GM13977 (cell line): ENCODE results near the gene SH3PXD2A.

Experiments
- DNase-seq: peaks from one replicate; pipeline ENCODE4 v3.0.0; 2012; ENCODE audit warnings: low spot score
- in situ Hi-C: fragments of 300-500 bp; cut with MboI; formaldehyde crosslinking; loops from one replicate; pipeline ENCODE4 v1.12.0; 2022; ENCODE audit warnings: low sequenced_read_pairs, low pct_unique_long_range_greater_than_20kb, mixed read lengths, inconsistent platforms; ENCODE audit not compliant: unreplicated experiment
- TF ChIP-seq, protein P1 (sequence below): IDR thresholded peaks from 2 replicates; pipeline ENCODE4 v1.5.1; 2012; ENCODE audit warnings: mild to moderate bottlenecking, control low read depth; ENCODE audit not compliant: insufficient read depth; ENCODE audit errors: extremely low read depth, missing control alignments

Gene SH3PXD2A

GRCh38 chr10:103894441-103894864, 39.1 kb upstream of the SH3PXD2A start:
- in situ Hi-C loops: no loop called here
- no peak for DNase-seq
- TF ChIP-seq, protein P1, sequence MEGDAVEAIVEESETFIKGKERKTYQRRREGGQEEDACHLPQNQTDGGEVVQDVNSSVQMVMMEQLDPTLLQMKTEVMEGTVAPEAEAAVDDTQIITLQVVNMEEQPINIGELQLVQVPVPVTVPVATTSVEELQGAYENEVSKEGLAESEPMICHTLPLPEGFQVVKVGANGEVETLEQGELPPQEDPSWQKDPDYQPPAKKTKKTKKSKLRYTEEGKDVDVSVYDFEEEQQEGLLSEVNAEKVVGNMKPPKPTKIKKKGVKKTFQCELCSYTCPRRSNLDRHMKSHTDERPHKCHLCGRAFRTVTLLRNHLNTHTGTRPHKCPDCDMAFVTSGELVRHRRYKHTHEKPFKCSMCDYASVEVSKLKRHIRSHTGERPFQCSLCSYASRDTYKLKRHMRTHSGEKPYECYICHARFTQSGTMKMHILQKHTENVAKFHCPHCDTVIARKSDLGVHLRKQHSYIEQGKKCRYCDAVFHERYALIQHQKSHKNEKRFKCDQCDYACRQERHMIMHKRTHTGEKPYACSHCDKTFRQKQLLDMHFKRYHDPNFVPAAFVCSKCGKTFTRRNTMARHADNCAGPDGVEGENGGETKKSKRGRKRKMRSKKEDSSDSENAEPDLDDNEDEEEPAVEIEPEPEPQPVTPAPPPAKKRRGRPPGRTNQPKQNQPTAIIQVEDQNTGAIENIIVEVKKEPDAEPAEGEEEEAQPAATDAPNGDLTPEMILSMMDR: no peak

DNA sequence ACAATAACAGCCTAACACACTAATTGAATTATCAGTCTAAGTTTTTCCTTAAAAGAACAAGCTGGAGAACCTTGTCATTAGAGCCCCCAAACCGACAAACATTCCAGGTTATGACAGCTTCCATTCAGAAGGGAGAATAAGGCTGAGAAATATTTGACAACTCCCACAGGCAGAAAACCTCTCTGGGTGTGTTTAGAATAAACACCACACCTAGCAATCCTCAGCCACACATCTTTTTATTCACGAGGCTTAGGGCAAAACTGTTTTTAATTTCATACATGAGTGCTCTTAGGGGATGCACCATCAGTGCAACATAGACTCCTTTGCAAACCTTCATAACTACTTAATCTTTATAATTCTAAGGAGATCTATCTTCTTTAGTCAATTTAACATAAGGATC, 38.4 kb upstream of the SH3PXD2A start:
- TF ChIP-seq, protein P1: no peak
- in situ Hi-C loops: no loop called here
- DNase-seq: no peak

GRCh38 chr10:103892181-103892580, 36.8 kb upstream of the SH3PXD2A start:
- in situ Hi-C loops: no loop called here
- TF ChIP-seq, protein P1: no peak

GRCh38 chr10:103890688-103891087, 35.3 kb upstream of the SH3PXD2A start:
- DNase-seq: no peak
- in situ Hi-C loops: no loop called here
- TF ChIP-seq, protein P1: no peak

More at GRCh38 chr10:103892181-103892580, 36.8 kb upstream of the SH3PXD2A start:
- no peak for DNase-seq

DNA sequence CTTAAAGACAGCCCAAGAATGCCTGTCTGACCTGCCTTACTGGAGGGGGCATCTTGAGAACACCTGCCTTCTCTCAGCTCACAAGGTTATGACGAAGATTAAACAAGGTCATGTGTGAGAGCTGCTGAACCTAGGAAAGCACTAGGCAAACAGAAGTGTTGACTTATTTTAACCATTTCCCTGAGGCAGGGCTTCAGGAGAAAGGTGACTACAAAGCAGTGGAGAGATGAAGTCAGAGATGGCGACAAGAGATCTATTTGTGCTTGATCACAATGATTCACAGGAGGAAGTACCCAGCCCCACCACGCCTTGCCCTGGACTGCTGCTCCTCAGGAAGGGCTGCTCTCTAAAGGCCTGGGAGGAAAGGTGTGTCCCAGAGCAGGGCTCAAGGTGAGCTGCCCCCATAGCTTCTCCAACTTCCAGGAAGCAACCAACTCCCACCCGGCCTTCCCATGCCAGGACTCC, 34.9 kb upstream of the SH3PXD2A start:
- TF ChIP-seq, protein P1: no peak
- DNase-seq: no peak
- in situ Hi-C loops: no loop called here

DNA sequence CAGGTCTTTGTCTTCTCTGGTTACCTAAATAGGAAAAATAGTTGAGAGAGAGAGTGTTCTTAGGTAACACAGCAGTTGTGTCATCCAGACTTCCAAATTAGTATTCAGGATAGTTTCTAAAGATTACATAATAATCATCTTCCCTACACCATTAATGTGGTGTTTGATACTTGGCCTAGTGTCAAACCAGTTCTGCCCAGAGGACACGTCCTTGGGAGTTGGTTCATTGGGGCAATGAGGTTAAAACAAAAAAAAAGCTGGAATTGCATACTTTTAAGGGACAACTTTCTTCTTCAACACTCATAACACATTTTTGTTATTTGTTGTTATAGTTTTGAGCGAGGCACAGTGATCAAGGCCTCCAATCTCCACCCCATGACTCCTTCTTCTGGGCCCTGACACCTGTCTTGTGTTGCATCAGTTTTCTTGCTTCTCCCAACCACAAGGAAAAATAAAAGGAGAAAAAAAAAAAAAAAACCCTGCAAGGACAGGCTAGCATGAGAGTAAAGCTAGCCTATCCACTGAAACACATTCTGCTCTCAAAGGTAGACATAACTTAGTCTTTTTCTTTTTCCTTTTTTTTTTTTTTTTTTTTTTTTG, 33.8 kb upstream of the SH3PXD2A start:
- in situ Hi-C loops: loop anchor here (10.0 kb wide), 1 partner anchor 316 kb away; no protein-coding TSS in a partner anchor
- TF ChIP-seq, protein P1: no peak
- no peak for DNase-seq
